Activated CD4-positive, alpha-beta T cell treated with anti-CD3 and anti-CD28 coated beads, Interleukin-2, amount 10 ng/mL, durations not matched to agents 7 days and 5 days (primary cell): ENCODE measurements around the gene MAPK10. TPM values are rescaled to one million over a fixed set of nuclear protein-coding genes. Genes with fewer than 3 reads are reported as not detected.
"Not testable (repeated sequence)": the region's sequence is repeated elsewhere in the genome, so short reads cannot be mapped to it uniquely, and the experiment has no call there.

Source experiments
- CTCF ChIA-PET: fragments of 350-600 bp; sonication (Branson Sonifier 250); formaldehyde crosslinking; loops from one replicate; lab custom pipeline; 2021; ENCODE audit warnings: antibody characterized with exemption; lab: Charles Lee
- POLR2A ChIA-PET: fragments of 350-600 bp; sonication (Branson Sonifier 250); formaldehyde crosslinking; loops from one replicate; lab custom pipeline; 2021; ENCODE audit warnings: antibody characterized with exemption; lab: Charles Lee
- DNase-seq: peaks from one replicate; pipeline ENCODE4 v3.0.0-alpha.2; 2020
- H3K27ac Mint-ChIP-seq: one replicate; pipeline ENCODE4 v1.8.0; 2021; ENCODE audit warnings: mild to moderate bottlenecking, moderate library complexity, mixed read lengths
- H3K27me3 Mint-ChIP-seq: one replicate; pipeline ENCODE4 v1.8.0; 2021; ENCODE audit warnings: mixed read lengths
- H3K36me3 Mint-ChIP-seq: one replicate; pipeline ENCODE4 v1.8.0; 2021; ENCODE audit warnings: low read depth, mixed read lengths
- H3K4me1 Mint-ChIP-seq: one replicate; pipeline ENCODE4 v1.8.0; 2021; ENCODE audit warnings: mixed read lengths
- H3K4me3 Mint-ChIP-seq: one replicate; pipeline ENCODE4 v1.8.0; 2021; ENCODE audit warnings: mild to moderate bottlenecking, moderate library complexity, mixed read lengths
- H3K9me3 Mint-ChIP-seq: one replicate; pipeline ENCODE4 v1.8.0; 2021; ENCODE audit warnings: mixed read lengths
- total RNA-seq, 2 experiments: library from RNA; stranded (reverse); gene quantifications; one replicate each; pipeline ENCODE4 v1.2.3, GENCODE V29; 2021

MAPK10 gene
- total RNA-seq, 2 experiments from 2014 or later = not detected

DNA sequence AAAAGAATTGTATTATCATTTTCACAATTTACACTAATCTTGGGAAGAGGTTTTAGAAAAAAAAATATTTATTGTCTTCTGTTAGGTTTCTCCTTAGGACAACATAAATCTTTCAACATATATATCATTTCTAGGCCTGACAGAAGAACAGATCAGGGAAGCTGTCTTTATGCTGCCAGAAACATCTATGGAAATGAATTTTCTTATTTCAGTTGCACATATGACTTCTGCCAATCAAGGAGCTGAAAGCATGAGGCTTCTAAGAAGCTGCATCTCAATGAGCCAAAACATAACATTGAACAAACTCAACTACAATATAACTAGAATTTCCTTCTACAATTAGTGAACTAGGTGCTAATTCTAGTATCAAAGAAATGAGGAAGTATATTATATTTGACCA is 258.4 kb downstream of the MAPK10 start:
- Mint-ChIP-seq H3K4me3 (no peak overlapping the region), H3K27ac (no peak overlapping the region), H3K36me3 (no peaks in the 10 kb centered on the region), H3K27me3 (peaks cover 2% of the 10 kb centered on the region), H3K4me1 (no peaks in the 10 kb centered on the region), H3K9me3 (no peaks in the 10 kb centered on the region)
- no peak for DNase-seq
- ChIA-PET POLR2A (no interaction called here), CTCF (no interaction called here)

DNA sequence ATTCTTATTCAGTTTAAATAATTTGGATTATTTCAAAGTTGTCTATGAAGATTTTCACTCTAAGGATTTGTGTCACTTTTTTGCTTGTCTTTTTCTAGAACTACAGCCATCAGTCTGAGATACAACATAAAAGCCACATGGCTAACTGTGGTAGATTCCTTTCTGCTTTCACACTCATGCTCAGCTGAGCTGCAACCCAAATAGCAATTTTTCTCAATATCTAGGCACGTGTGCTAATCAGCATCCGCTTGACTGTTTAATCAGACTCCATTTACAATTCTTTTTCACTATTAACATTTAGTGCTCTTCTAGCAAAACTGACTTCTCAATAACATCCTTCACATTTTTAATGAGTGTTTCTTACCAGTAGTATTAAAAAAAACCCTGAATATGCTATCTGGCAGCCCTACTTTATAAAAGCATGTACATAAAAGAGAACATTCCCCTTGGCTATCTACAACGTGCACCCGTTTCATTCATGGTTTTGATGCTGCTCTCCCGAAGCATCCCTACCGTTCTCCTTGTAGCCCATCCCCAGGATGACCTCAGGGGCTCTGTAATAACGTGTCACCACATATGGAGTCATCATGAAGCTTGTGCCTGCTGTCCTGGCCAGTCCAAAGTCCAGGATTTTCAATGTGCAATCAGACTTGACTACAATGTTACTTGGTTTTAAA is 259.2 kb downstream of the MAPK10 start:
- Mint-ChIP-seq H3K36me3 (no peaks in the 10 kb centered on the region), H3K27me3 (peaks cover 2% of the 10 kb centered on the region), H3K27ac (no peak overlapping the region), H3K4me1 (no peaks in the 10 kb centered on the region), H3K4me3 (no peak overlapping the region), H3K9me3 (no peaks in the 10 kb centered on the region)
- CTCF ChIA-PET = no interaction called here
- no peak for DNase-seq
- POLR2A ChIA-PET = no interaction called here

DNA sequence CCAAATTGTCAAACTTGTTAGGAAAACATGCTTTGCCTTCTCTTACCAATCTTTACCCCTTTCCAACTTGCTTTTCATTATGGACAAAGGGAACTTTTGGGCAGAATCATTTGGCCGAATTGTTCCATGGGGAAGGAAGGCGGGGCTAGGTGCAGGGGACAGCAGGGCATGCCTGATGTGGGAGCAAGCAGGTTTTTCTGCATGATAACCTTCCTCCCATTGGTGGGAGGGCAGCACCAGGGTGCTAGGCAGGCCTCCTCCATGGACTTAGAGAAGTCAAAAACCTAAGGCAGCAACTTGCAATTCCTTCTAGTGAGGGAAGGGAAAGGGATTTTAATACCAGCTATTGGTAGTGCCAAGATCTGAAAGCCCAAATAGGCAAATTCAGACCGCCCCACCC is 260.5 kb downstream of the MAPK10 start:
- H3K27ac Mint-ChIP-seq = no peak overlapping the region
- no peak for DNase-seq
- no peaks in the 10 kb centered on the region for H3K27me3 Mint-ChIP-seq
- ChIA-PET CTCF (no interaction called here), POLR2A (no interaction called here)
- no peaks in the 10 kb centered on the region for H3K4me1 Mint-ChIP-seq
- H3K9me3 Mint-ChIP-seq = no peaks in the 10 kb centered on the region
- H3K36me3 Mint-ChIP-seq = no peaks in the 10 kb centered on the region
- H3K4me3 Mint-ChIP-seq = no peak overlapping the region

DNA sequence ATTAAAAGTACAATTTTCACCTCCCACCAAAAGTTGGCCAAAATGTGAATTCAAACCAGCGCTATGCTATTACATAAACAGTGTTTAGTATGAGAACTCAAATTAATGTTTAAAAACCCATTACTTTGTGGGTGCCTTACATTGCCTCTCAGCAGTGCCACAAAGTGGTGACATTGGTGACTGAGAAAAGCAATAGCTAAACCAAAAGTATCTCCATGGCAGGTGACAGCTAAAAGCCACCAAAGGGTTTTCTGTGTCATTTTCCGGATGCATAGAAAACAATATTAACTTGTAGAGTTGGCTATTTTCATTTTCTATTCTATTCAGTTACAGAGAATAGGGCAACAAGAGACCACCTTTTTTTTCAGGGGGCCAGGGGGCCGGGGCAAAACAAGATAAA is 261.2 kb downstream of the MAPK10 start:
- Mint-ChIP-seq H3K36me3 (no peaks in the 10 kb centered on the region), H3K9me3 (no peaks in the 10 kb centered on the region), H3K4me3 (no peak overlapping the region), H3K27ac (no peak overlapping the region), H3K27me3 (no peaks in the 10 kb centered on the region), H3K4me1 (no peaks in the 10 kb centered on the region)
- CTCF ChIA-PET = no interaction called here
- POLR2A ChIA-PET = no interaction called here
- no peak for DNase-seq

DNA sequence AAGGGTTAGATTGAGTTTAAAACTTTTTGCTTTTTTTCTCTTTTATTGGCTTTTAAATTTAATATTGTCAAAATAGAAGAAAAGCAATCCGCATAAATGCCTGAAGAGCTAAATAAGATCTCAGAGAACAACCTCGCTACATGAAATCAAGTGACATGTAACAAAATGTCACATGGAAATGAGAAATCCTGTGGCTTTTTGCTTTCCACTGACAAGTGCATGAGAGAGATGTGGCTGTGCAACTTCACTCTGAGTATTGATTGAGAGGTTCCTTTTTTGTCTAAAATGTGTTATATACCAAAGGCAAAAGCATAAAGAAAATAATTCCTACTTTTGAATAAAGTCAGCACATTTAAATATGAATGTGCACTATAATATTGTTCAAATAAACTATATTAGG is 263.5 kb downstream of the MAPK10 start:
- Mint-ChIP-seq H3K4me1 (no peaks in the 10 kb centered on the region), H3K9me3 (no peaks in the 10 kb centered on the region), H3K36me3 (no peaks in the 10 kb centered on the region), H3K4me3 (no peak overlapping the region), H3K27ac (no peak overlapping the region), H3K27me3 (no peaks in the 10 kb centered on the region)
- no peak for DNase-seq
- POLR2A ChIA-PET = no interaction called here
- CTCF ChIA-PET = no interaction called here

DNA sequence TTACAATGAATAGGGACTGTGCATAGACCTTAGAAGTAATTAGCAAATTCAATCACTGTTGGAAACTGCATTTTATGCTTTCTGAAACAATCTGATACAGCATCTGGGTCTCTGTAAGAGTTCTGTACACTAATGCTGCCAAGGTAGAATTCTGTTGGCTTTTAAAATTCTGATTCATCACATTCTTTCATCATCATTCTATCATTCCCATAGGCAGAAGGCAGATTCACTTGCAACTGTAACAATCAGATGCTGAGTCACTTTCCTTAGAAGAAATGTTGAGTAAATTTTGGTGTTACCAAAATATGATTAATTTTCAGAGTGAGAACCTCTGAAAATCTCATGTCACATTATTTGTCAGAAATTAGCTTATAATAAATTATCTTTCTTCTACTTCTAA is 267.2 kb downstream of the MAPK10 start:
- no peak overlapping the region for H3K27ac Mint-ChIP-seq
- no peaks in the 10 kb centered on the region for H3K36me3 Mint-ChIP-seq
- CTCF ChIA-PET = no interaction called here
- H3K27me3 Mint-ChIP-seq = no peaks in the 10 kb centered on the region
- H3K4me3 Mint-ChIP-seq = no peak overlapping the region
- no peaks in the 10 kb centered on the region for H3K4me1 Mint-ChIP-seq
- H3K9me3 Mint-ChIP-seq = no peaks in the 10 kb centered on the region
- POLR2A ChIA-PET = no interaction called here
- DNase-seq = no peak

DNA sequence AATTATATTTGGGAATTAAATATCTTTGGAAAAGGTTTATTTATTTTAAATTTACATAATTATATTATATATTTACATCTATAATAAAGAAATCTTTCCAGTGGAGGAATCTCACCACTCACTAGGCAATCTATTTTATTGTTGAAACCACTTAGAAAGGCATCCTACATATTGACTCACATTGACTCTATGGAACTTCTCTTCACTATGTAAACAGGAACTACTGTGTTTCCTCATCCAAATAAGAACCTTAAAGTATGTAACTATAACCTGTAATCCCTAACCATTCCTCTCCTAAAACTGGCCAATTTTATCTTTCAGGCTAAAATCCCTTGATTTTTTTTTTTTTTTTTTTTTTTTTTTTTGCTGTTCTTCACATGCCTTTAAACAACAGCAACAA is 268.7 kb downstream of the MAPK10 start:
- no peak for DNase-seq
- no peaks in the 10 kb centered on the region for H3K27me3 Mint-ChIP-seq
- CTCF ChIA-PET = no interaction called here
- H3K4me1 Mint-ChIP-seq = no peaks in the 10 kb centered on the region
- H3K9me3 Mint-ChIP-seq = no peaks in the 10 kb centered on the region
- POLR2A ChIA-PET = no interaction called here
- no peaks in the 10 kb centered on the region for H3K36me3 Mint-ChIP-seq
- no peak overlapping the region for H3K4me3 Mint-ChIP-seq
- no peak overlapping the region for H3K27ac Mint-ChIP-seq

DNA sequence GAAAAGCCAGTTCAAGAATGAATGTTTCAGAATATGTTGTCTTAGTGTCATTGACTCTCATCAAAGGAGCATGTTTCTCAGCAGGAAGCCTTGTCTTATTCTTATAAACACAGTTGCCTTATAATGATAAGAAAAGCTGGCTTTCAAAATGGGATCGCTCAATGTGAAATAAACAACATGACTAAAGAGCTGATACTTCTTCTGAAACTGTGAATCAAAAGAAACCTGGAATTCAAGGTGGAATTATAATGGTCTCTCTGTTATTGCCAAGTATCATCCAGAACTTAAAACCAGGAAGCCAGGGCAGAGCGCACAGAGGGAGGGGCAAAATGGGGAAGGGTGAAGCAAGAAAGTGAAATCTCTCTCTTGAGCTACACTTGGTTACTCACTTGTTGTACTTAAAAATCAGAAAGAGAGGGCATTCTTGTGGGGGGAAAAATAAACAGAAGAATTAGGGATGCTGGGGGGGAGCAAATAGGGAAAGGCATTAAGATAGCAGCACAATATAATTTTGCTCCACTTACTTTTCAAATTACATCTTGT is 270.0 kb downstream of the MAPK10 start:
- CTCF ChIA-PET = no interaction called here
- Mint-ChIP-seq H3K4me3 (no peak overlapping the region), H3K9me3 (no peaks in the 10 kb centered on the region), H3K27ac (no peak overlapping the region), H3K27me3 (no peaks in the 10 kb centered on the region), H3K36me3 (no peaks in the 10 kb centered on the region), H3K4me1 (no peaks in the 10 kb centered on the region)
- no peak for DNase-seq
- POLR2A ChIA-PET = no interaction called here

DNA sequence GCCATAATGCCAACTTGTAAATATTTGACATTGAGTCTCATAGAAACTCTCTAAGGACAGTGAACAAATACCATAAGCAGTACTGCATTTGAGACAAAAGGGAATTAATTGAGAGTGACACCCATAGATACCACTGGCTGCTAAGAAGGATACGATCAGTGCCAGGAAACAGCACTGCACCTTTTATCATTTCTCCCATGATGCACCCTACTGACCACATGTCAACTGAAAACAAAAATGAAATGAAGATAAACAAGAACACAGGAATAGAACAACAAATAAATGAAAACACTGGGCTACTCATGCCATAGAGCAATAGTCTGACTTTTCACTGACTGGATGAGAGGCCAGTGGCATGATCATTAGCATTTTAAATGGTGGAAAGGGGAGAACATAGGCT is 270.8 kb downstream of the MAPK10 start:
- no peak overlapping the region for H3K4me3 Mint-ChIP-seq
- ChIA-PET POLR2A (no interaction called here), CTCF (no interaction called here)
- no peaks in the 10 kb centered on the region for H3K4me1 Mint-ChIP-seq
- H3K27ac Mint-ChIP-seq = no peak overlapping the region
- H3K9me3 Mint-ChIP-seq = no peaks in the 10 kb centered on the region
- no peak for DNase-seq
- H3K27me3 Mint-ChIP-seq = no peaks in the 10 kb centered on the region
- no peaks in the 10 kb centered on the region for H3K36me3 Mint-ChIP-seq

DNA sequence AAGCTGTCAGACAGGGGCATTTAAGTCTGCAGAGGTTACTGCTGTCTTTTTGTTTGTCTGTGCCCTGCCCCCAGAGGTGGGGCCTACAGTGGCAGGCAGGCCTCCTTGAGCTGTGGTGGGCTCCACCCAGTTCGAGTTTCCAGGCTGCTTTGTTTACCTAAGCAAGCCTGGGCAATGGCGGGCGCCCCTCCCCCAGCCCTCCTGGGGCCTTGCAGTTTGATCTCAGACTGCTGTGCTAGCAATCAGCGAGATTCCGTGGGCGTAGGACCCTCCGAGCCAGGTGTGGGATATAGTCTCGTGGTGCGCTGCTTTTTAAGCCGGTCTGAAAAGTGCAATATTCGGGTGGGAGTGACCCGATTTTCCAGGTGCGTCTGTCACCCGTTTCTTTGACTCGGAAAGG is 284.1 kb downstream of the MAPK10 start:
- CTCF ChIA-PET, H3K9me3 Mint-ChIP-seq, H3K36me3 Mint-ChIP-seq, H3K27me3 Mint-ChIP-seq, DNase-seq, H3K4me3 Mint-ChIP-seq, H3K4me1 Mint-ChIP-seq, H3K27ac Mint-ChIP-seq, POLR2A ChIA-PET: not testable (repeated sequence)

DNA sequence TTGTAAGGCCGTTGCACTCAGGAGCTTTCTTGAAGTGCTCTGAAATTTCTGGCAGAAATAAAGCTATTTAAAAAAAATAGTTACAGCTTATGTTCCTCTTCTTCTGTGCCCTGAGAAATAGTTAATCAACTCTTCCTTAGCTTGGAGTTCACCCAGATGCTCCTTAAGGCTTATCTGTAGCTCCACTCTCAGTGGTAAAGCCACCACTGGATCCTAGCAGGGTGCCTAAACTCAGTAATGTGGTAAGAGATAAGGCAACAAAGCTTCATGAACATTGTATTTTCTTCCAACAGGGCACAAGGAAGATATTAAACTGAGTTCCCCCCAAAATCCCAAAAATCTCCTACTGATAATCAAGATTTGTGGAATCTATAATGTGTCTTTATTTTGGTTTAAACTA is 299.5 kb downstream of the MAPK10 start:
- Mint-ChIP-seq H3K4me1 (no peaks in the 10 kb centered on the region), H3K36me3 (no peaks in the 10 kb centered on the region), H3K27me3 (no peaks in the 10 kb centered on the region), H3K27ac (no peak overlapping the region), H3K9me3 (no peaks in the 10 kb centered on the region), H3K4me3 (no peak overlapping the region)
- POLR2A ChIA-PET = no interaction called here
- CTCF ChIA-PET = no interaction called here
- no peak for DNase-seq

DNA sequence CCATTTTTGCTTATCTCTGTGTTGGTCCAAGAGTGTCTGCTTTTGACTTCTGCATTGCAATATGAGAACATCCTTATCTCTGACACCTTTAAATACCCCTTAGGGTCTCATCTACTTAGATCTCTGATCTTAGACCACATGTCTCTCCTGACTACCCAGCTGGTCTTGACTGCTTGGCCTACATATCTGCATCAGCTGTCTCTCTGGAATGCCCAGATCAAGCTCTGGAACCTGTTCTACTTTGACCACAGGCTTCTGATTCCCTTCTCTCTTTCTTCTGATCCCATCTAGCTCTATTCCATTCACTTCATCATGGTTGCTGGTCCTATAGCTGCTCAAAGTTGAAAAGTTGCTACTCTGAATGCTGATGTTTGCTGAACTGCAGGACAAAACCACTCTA is 301.2 kb downstream of the MAPK10 start:
- ChIA-PET POLR2A (no interaction called here), CTCF (no interaction called here)
- Mint-ChIP-seq H3K4me3 (no peak overlapping the region), H3K27ac (no peak overlapping the region), H3K36me3 (no peaks in the 10 kb centered on the region), H3K27me3 (no peaks in the 10 kb centered on the region), H3K9me3 (no peaks in the 10 kb centered on the region), H3K4me1 (no peaks in the 10 kb centered on the region)
- DNase-seq = no peak

DNA sequence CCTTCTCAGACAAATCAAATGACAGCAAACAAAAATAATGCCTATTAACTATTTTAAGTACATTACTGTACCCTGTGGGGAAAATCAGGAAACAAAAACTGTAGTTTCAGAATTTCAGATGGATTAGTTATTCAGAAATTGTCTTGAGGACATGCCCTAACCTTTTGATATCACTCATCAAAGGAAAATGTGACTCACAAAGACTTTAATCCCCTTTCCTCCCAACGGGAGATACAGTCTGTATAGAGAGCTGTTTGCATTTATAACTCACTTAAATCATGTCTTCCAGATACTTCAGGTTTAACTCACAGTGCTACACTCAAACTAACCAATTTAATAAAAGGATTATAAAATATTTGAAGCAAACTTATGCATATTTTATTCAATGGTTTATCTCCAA is 304.0 kb downstream of the MAPK10 start:
- DNase-seq = no peak
- Mint-ChIP-seq H3K27ac (no peak overlapping the region), H3K4me3 (no peak overlapping the region), H3K27me3 (no peaks in the 10 kb centered on the region), H3K9me3 (no peaks in the 10 kb centered on the region), H3K4me1 (no peaks in the 10 kb centered on the region), H3K36me3 (no peaks in the 10 kb centered on the region)
- CTCF ChIA-PET = no interaction called here
- POLR2A ChIA-PET = no interaction called here

DNA sequence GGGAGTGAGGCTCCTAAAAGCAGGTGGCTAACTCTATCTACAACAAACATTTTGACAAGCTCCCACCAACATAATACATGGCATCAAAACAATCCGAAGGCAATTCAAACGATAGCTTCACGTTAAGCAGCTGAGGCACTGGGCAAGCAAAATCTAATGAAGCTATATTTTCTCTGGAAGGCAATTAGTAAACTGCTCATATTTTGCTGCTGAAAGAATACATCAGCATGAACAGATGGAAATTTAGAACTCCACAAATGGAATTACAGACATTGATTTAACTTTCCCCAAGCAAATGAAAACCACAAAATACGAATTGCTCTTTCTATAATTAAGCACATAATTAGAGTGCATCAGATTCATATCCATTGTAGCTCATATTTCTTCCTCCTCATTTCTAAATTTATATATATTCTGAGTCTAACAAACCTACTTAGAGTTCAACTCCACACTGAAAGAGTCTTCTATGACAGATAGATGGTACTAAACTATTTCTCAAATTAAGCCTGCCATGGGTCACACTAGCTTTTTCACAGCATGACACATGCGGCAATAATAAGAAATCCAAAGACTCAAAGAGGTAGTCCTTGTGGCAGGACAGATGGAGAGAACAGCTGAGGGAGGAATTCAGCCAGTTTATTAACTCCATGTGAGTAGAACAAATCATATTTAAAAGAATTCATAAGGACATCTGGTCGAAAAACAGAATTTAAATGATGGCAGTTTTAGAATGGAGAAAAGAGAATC is 305.4 kb downstream of the MAPK10 start:
- no peak for DNase-seq
- no peaks in the 10 kb centered on the region for H3K9me3 Mint-ChIP-seq
- no peaks in the 10 kb centered on the region for H3K4me1 Mint-ChIP-seq
- CTCF ChIA-PET = no interaction called here
- no peaks in the 10 kb centered on the region for H3K27me3 Mint-ChIP-seq
- H3K27ac Mint-ChIP-seq = no peak overlapping the region
- H3K36me3 Mint-ChIP-seq = no peaks in the 10 kb centered on the region
- POLR2A ChIA-PET = no interaction called here
- no peak overlapping the region for H3K4me3 Mint-ChIP-seq
